ENCODE data around the gene SLC16A5.

SLC16A5 gene

GRCh38 chr17:75109046-75109406, 21.3 kb downstream of the SLC16A5 start:
- DNase-seq (ENCODE audit: insufficient read length, low spot score), result no peak
- no peak for FAIRE-seq

GRCh38 chr17:75109407-75110233, 21.9 kb downstream of the SLC16A5 start, which contains the start of gene ARMC7:
ARMC7 (plus strand) TSS chr17:75109969; CDS start chr17:75110289, 320 bp downstream.
- no peak for TF ChIP-seq CTCF (IDR thresholded peaks at IDR 0.05; ENCODE audit: insufficient read depth, missing control alignments)

More at GRCh38 chr17:75109046-75109406, 21.3 kb downstream of the SLC16A5 start:
- no peak for TF ChIP-seq CTCF (IDR thresholded peaks at IDR 0.05; ENCODE audit: insufficient read depth, missing control alignments)

GRCh38 chr17:75110234-75110937, 22.6 kb downstream of the SLC16A5 start:
- FAIRE-seq, result no peak
- no peak for DNase-seq (ENCODE audit: insufficient read length, low spot score)
- TF ChIP-seq CTCF (IDR thresholded peaks at IDR 0.05; ENCODE audit: insufficient read depth, missing control alignments), result no peak

More at GRCh38 chr17:75109407-75110233, 21.9 kb downstream of the SLC16A5 start, which contains the start of gene ARMC7:
- FAIRE-seq (no peak), DNase-seq (ENCODE audit: insufficient read length, low spot score) (peak; percentile 99)

- TF ChIP-seq CTCF (IDR thresholded peaks at IDR 0.05; ENCODE audit: insufficient read depth, missing control alignments), result no peak
- no peak for FAIRE-seq
- DNase-seq (ENCODE audit: insufficient read length, low spot score), result no peak
Measured at GRCh38 chr17:75111777-75112335, 24.1 kb downstream of the SLC16A5 start.

GRCh38 chr17:75113798-75114551, 26.2 kb downstream of the SLC16A5 start:
- TF ChIP-seq CTCF (IDR thresholded peaks at IDR 0.05; ENCODE audit: insufficient read depth, missing control alignments), result peak; percentile 98
- DNase-seq (ENCODE audit: insufficient read length, low spot score), result peak; percentile 80
- no peak for FAIRE-seq

- no peak for TF ChIP-seq CTCF (IDR thresholded peaks at IDR 0.05; ENCODE audit: insufficient read depth, missing control alignments)
- DNase-seq (ENCODE audit: insufficient read length, low spot score), result no peak
- FAIRE-seq, result no peak
Measured at GRCh38 chr17:75114552-75115314, 27.0 kb downstream of the SLC16A5 start.

Measured in D721Med (cell line).